NT2/D1 (cell line): Measurements from ENCODE around the gene FAM9B.

Experiments used
- SUZ12 ChIP-seq: IDR thresholded peaks from 2 replicates; pipeline ENCODE4 v1.6.1; 2011; ENCODE audit not compliant: insufficient read length, insufficient read depth; ENCODE audit errors: extremely low read depth
- ZNF274 ChIP-seq: IDR thresholded peaks from 2 replicates; pipeline ENCODE4 v1.6.1; 2011; ENCODE audit warnings: mild to moderate bottlenecking, low read depth, low read length

GRCh38 chrX:9050331-9050730 is 16.4 kb upstream of the FAM9B start:
- TF ChIP-seq ZNF274 (no peak), SUZ12 (no peak)
